Activated naive CD4-positive, alpha-beta T cell treated with anti-CD3 and anti-CD28 coated beads for 36 hours (primary cell): Measurements from ENCODE around the gene FOXN4. TPM values are rescaled to one million over a fixed set of nuclear protein-coding genes. Genes with fewer than 3 reads are reported as not detected.

ENCODE experiments used
- total RNA-seq, 2 experiments: library from RNA; stranded (reverse); gene quantifications; one replicate each; pipeline ENCODE4 v1.2.3, GENCODE V29; 2021

The FOXN4 gene
- total RNA-seq, 2 experiments from 2014 or later, result not detected

Other genes starting within 250 kb of the FOXN4 start
- 10 to 100 TPM; 31.1 to 32.7 TPM for gene ALKBH2, start 215.8 kb downstream of the FOXN4 start, total RNA-seq
- 10 to 100 TPM; 58.2 to 64.0 TPM for gene UNG, start 211.7 kb downstream of the FOXN4 start, total RNA-seq
- 10 to 100 TPM; 11.0 to 11.8 TPM for gene ACACB, start 192.7 kb downstream of the FOXN4 start, total RNA-seq
- gene MYO1H, start 38.6 kb upstream of the FOXN4 start, total RNA-seq, result not detected
- 10 to 100 TPM; 31.1 to 33.4 TPM for gene KCTD10, start 168.0 kb upstream of the FOXN4 start, total RNA-seq
- gene UBE3B, start 168.3 kb upstream of the FOXN4 start, total RNA-seq, result 10 to 100 TPM; 26.2 to 26.6 TPM